DND-41 (cell line): ENCODE results near the gene SPDYE3.
"Not testable (repeated sequence)": the region's sequence is repeated elsewhere in the genome, so short reads cannot be mapped to it uniquely, and the experiment has no call there.

Source experiments
- EZH2 ChIP-seq: IDR thresholded peaks from 3 replicates; pipeline ENCODE4 v1.6.1; 2012; ENCODE audit warnings: borderline replicate concordance, low read depth, mild to moderate bottlenecking, moderate library complexity, low read length, inconsistent platforms; ENCODE audit not compliant: severe bottlenecking
- TF ChIP-seq, protein P1 (sequence below): IDR thresholded peaks from 2 replicates; pipeline ENCODE4 v1.5.1; 2012; ENCODE audit warnings: borderline replicate concordance, low read length, moderate library complexity, mild to moderate bottlenecking; ENCODE audit not compliant: poor library complexity, severe bottlenecking; ENCODE audit errors: extremely low read depth

DNA sequence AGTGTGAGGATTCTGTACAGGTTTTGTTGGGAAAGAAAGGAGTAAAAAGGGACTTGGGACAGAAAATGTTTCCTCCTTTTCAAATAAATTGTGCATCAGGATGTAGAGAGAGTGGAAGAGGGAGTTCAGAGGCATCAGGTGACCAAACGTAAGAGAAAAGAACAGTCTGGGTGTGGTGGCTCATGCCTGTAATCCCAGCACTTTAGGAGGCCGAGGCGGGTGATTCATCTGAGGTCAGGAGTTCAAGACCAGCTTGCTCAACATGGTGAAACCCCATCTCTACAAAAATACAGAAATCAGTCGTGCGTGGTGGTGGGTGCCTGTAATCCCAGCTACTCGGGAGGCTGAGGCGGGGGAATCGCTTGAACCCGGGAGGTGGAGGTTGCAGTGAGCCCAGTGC lies 12.2 kb upstream of the SPDYE3 start:
- TF ChIP-seq, protein P1, sequence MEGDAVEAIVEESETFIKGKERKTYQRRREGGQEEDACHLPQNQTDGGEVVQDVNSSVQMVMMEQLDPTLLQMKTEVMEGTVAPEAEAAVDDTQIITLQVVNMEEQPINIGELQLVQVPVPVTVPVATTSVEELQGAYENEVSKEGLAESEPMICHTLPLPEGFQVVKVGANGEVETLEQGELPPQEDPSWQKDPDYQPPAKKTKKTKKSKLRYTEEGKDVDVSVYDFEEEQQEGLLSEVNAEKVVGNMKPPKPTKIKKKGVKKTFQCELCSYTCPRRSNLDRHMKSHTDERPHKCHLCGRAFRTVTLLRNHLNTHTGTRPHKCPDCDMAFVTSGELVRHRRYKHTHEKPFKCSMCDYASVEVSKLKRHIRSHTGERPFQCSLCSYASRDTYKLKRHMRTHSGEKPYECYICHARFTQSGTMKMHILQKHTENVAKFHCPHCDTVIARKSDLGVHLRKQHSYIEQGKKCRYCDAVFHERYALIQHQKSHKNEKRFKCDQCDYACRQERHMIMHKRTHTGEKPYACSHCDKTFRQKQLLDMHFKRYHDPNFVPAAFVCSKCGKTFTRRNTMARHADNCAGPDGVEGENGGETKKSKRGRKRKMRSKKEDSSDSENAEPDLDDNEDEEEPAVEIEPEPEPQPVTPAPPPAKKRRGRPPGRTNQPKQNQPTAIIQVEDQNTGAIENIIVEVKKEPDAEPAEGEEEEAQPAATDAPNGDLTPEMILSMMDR = not testable (repeated sequence)
- not testable (repeated sequence) for TF ChIP-seq EZH2
